SJCRH30 (cell line): Measurements from ENCODE around the gene ZNF573. TPM values are rescaled to one million over a fixed set of nuclear protein-coding genes. Genes with fewer than 3 reads are reported as not detected.
A peak's percentile ranks its signal among the peaks of the same experiment; 100 is the strongest.

Experiments
- DNase-seq, 2 experiments: peaks; one replicate each; pipeline ENCODE4 v3.0.0-alpha.2; 2015 to 2020
- H3K27ac ChIP-seq: fragments of 250-450 bp; sonication (Bioruptor Pico); 2 replicates; pipeline ENCODE4 v1.5.1; 2020; ENCODE audit warnings: mild to moderate bottlenecking, moderate library complexity
- H3K27me3 ChIP-seq: fragments of 250-450 bp; sonication (Bioruptor Pico); 2 replicates; pipeline ENCODE4 v1.5.1; 2020; ENCODE audit warnings: mild to moderate bottlenecking, moderate library complexity
- H3K36me3 ChIP-seq: fragments of 250-450 bp; sonication (Bioruptor Pico); 2 replicates; pipeline ENCODE4 v1.5.1; 2020; ENCODE audit warnings: mild to moderate bottlenecking, moderate library complexity
- H3K4me1 ChIP-seq: fragments of 250-450 bp; sonication (Bioruptor Pico); 2 replicates; pipeline ENCODE4 v1.5.1; 2020; ENCODE audit warnings: mild to moderate bottlenecking, moderate library complexity
- H3K4me3 ChIP-seq: fragments of 250-450 bp; sonication (Bioruptor Pico); 2 replicates; pipeline ENCODE4 v1.5.1; 2020; ENCODE audit warnings: mild to moderate bottlenecking, moderate library complexity
- H3K9me3 ChIP-seq: fragments of 250-450 bp; sonication (Bioruptor Pico); replicated peaks from 2 replicates; pipeline ENCODE4 v1.5.1; 2020; ENCODE audit warnings: mild to moderate bottlenecking, moderate library complexity
- total RNA-seq: library from RNA; depleted of rRNA; stranded (reverse); fragments of >200 nt; shearing (Covaris generic); gene quantifications from 2 replicates; pipeline ENCODE4 v1.2.3, GENCODE V29; 2014; rRNA removed

The ZNF573 gene
- total RNA-seq, 1 experiment from 2014 or later: 10.7 TPM

GRCh38 chr19:37719111-37719926 is 60.1 kb downstream of the ZNF573 start, which contains the start of gene ZNF607:
TSS of gene ZNF607 (minus strand) at chr19:37719761. CDS start at chr19:37711618, 8,143 bp downstream.
- Histone ChIP-seq H3K36me3 (peaks cover 20% of the 10 kb centered on the region), H3K27me3 (no peaks in the 10 kb centered on the region; the same call in 1 of the 2 replicates), H3K4me1 (0 out of 2 replicates have a peak, but pooled peaks cover 3% of the 10 kb centered on the region), H3K27ac (peak within 1 kb of the TSS; percentile 31), H3K4me3 (peak within 1 kb of the TSS; percentile 68), H3K9me3 (0 out of 2 replicates have a peak, but pooled peaks cover 4% of the 10 kb centered on the region)
- peak; percentile 93 to 97 for DNase-seq

- H3K36me3 ChIP-seq: peaks cover 29% of the 10 kb centered on the region
Observed at GRCh38 chr19:37718304-37718703, 61.1 kb downstream of the ZNF573 start.

GRCh38 chr19:37716140-37716539 is 63.2 kb downstream of the ZNF573 start:
- H3K4me1 ChIP-seq: 0 out of 2 replicates have a peak, but pooled peaks cover 3% of the 10 kb centered on the region
- peaks cover 44% of the 10 kb centered on the region for H3K36me3 ChIP-seq
- H3K4me3 ChIP-seq: no peak overlapping the region
- no peaks in the 10 kb centered on the region for H3K27me3 ChIP-seq
- no peak overlapping the region for H3K27ac ChIP-seq
- DNase-seq: no peak
- peaks cover 4% of the 10 kb centered on the region; the same call in 1 of the 2 replicates for H3K9me3 ChIP-seq

More at GRCh38 chr19:37718304-37718703, 61.1 kb downstream of the ZNF573 start:
- Histone ChIP-seq H3K4me1 (0 out of 2 replicates have a peak, but pooled peaks cover 3% of the 10 kb centered on the region), H3K27ac (no peak overlapping the region), H3K9me3 (0 out of 2 replicates have a peak, but pooled peaks cover 4% of the 10 kb centered on the region), H3K27me3 (no peaks in the 10 kb centered on the region; the same call in 1 of the 2 replicates), H3K4me3 (peak overlapping the region; percentile 68)
- no peak for DNase-seq

- H3K9me3 ChIP-seq: peaks cover 13% of the 10 kb centered on the region
- no peaks in the 10 kb centered on the region for H3K4me1 ChIP-seq
- H3K27me3 ChIP-seq: no peaks in the 10 kb centered on the region
- no peak for DNase-seq
- H3K27ac ChIP-seq: no peak overlapping the region
- peaks cover 73% of the 10 kb centered on the region for H3K36me3 ChIP-seq
- H3K4me3 ChIP-seq: no peak overlapping the region
Observed at GRCh38 chr19:37706052-37706605, 73.3 kb downstream of the ZNF573 start.

GRCh38 chr19:37699057-37699456 is 80.3 kb downstream of the ZNF573 start:
- no peaks in the 10 kb centered on the region for H3K27me3 ChIP-seq
- DNase-seq: peak in 1 of 2 experiments; percentile 8
- H3K4me1 ChIP-seq: no peaks in the 10 kb centered on the region; the same call in 1 of the 2 replicates
- no peak overlapping the region for H3K4me3 ChIP-seq
- H3K27ac ChIP-seq: peak overlapping the region; percentile 31; the same call in 1 of the 2 replicates
- peaks cover 52% of the 10 kb centered on the region for H3K36me3 ChIP-seq
- peaks cover 31% of the 10 kb centered on the region for H3K9me3 ChIP-seq

GRCh38 chr19:37698216-37698615 is 81.2 kb downstream of the ZNF573 start:
- DNase-seq: no peak
- peak overlapping the region; percentile 31; the same call in 1 of the 2 replicates for H3K27ac ChIP-seq
- H3K36me3 ChIP-seq: peaks cover 45% of the 10 kb centered on the region
- H3K27me3 ChIP-seq: no peaks in the 10 kb centered on the region
- no peak overlapping the region for H3K4me3 ChIP-seq
- H3K9me3 ChIP-seq: peaks cover 32% of the 10 kb centered on the region
- H3K4me1 ChIP-seq: no peaks in the 10 kb centered on the region; the same call in 1 of the 2 replicates

GRCh38 chr19:37695144-37695899 is 84.1 kb downstream of the ZNF573 start:
- no peaks in the 10 kb centered on the region for H3K27me3 ChIP-seq

GRCh38 chr19:37692956-37693620 is 86.3 kb downstream of the ZNF573 start:
- no peaks in the 10 kb centered on the region for H3K4me1 ChIP-seq
- peaks cover 7% of the 10 kb centered on the region; the same call in 1 of the 2 replicates for H3K36me3 ChIP-seq
- H3K4me3 ChIP-seq: peak overlapping the region; percentile 72; the same call in 1 of the 2 replicates
- H3K27ac ChIP-seq: no peak overlapping the region
- H3K9me3 ChIP-seq: peaks cover 16% of the 10 kb centered on the region; the same call in 1 of the 2 replicates
- no peak for DNase-seq
- H3K27me3 ChIP-seq: no peaks in the 10 kb centered on the region

More at GRCh38 chr19:37695144-37695899, 84.1 kb downstream of the ZNF573 start:
- Histone ChIP-seq H3K9me3 (peaks cover 32% of the 10 kb centered on the region), H3K27ac (no peak overlapping the region), H3K4me1 (no peaks in the 10 kb centered on the region; the same call in 1 of the 2 replicates), H3K4me3 (no peak overlapping the region), H3K36me3 (peaks cover 27% of the 10 kb centered on the region)
- no peak for DNase-seq

GRCh38 chr19:37691881-37692504 is 87.4 kb downstream of the ZNF573 start:
- Histone ChIP-seq H3K9me3 (0 out of 2 replicates have a peak, but pooled peaks cover 13% of the 10 kb centered on the region), H3K36me3 (0 out of 2 replicates have a peak, but pooled peaks cover 3% of the 10 kb centered on the region), H3K27me3 (no peaks in the 10 kb centered on the region), H3K27ac (peak overlapping the region; percentile 74), H3K4me1 (no peaks in the 10 kb centered on the region), H3K4me3 (peak overlapping the region; percentile 72)
- peak; percentile 93 to 94 for DNase-seq

Other genes with a start within 250 kb of the ZNF573 start
- gene ZNF571, start 184.8 kb downstream of the ZNF573 start, total RNA-seq: 4.7 and 5.3 TPM in 2 replicates
- gene ZNF540, start 184.7 kb downstream of the ZNF573 start, total RNA-seq: 0.73 and 1.8 TPM in 2 replicates
- 25.3 and 29.7 TPM in 2 replicates for gene ZFP30, start 124.1 kb downstream of the ZNF573 start, total RNA-seq
- 10.6 and 12.2 TPM in 2 replicates for gene ZNF607, start 59.8 kb downstream of the ZNF573 start, total RNA-seq
- gene WDR87, start 127.0 kb upstream of the ZNF573 start, total RNA-seq: not detected in 2 replicates
- 17.8 and 19.8 TPM in 2 replicates for gene SIPA1L3, start 127.6 kb upstream of the ZNF573 start, total RNA-seq